Liver (tissue), 9 donors: Measurements from ENCODE around the gene HTR3A. TPM values are rescaled to one million over a fixed set of nuclear protein-coding genes. Genes with fewer than 3 reads are reported as not detected.

Source experiments
- DNase-seq: peaks from one replicate; pipeline ENCODE4 v3.0.0-alpha.2; 2017; ENCODE audit warnings: low spot score
- H3K27ac ChIP-seq, 2 donors: one replicate each; pipeline ENCODE4 v1.7.0; 2013; ENCODE audit warnings: inconsistent platforms in 2 of 2, low read length in 2 of 2, control low read depth in 1 of 2, low read depth in 1 of 2, mild to moderate bottlenecking in 1 of 2
- H3K27me3 ChIP-seq, 4 donors: one replicate each; pipeline versions ENCODE4 v1.6.1 to v1.7.0; 2013; ENCODE audit warnings: low read length in 3 of 4, inconsistent platforms in 1 of 4, mild to moderate bottlenecking in 1 of 4, moderate library complexity in 1 of 4; ENCODE audit not compliant: control insufficient read depth in 4 of 4, insufficient read depth in 4 of 4
- H3K36me3 ChIP-seq, 4 donors: one replicate each; pipeline versions ENCODE4 v1.6.1 to v1.7.0; 2013; ENCODE audit warnings: low read length in 3 of 4, mild to moderate bottlenecking in 3 of 4, low read depth in 1 of 4, moderate library complexity in 1 of 4; ENCODE audit not compliant: control insufficient read depth in 4 of 4, insufficient read depth in 3 of 4
- H3K4me1 ChIP-seq, 4 donors: one replicate each; pipeline versions ENCODE4 v1.6.1 to v1.7.0; 2013; ENCODE audit warnings: low read length in 3 of 4, mild to moderate bottlenecking in 3 of 4, moderate library complexity in 1 of 4; ENCODE audit not compliant: control insufficient read depth in 4 of 4, insufficient read depth in 4 of 4
- H3K4me3 ChIP-seq, 3 donors: one replicate each; pipeline versions ENCODE4 v1.6.1 to v1.7.0; 2013; ENCODE audit warnings: low read length in 3 of 3, control low read depth in 1 of 3, low read depth in 1 of 3, mild to moderate bottlenecking in 1 of 3
- H3K9ac ChIP-seq, 2 donors: one replicate each; pipeline ENCODE4 v1.7.0; 2013; ENCODE audit warnings: low read length in 2 of 2, mild to moderate bottlenecking in 2 of 2, moderate library complexity in 2 of 2, control low read depth in 1 of 2, low read depth in 1 of 2
- H3K9me3 ChIP-seq, 4 donors: one replicate each; pipeline versions ENCODE4 v1.6.1 to v1.7.0; 2013; ENCODE audit warnings: low read length in 3 of 4; ENCODE audit not compliant: control insufficient read depth in 4 of 4
- ATF3 ChIP-seq: IDR thresholded peaks from 2 replicates; pipeline ENCODE4 v1.6.1; 2016; ENCODE audit warnings: antibody characterized with exemption
- EGR1 ChIP-seq, 2 donors: IDR thresholded peaks; 2 replicates each; pipeline ENCODE4 v1.6.1; 2016 to 2018; ENCODE audit warnings: antibody characterized with exemption in 2 of 2, low read depth in 2 of 2
- FOXA2 ChIP-seq: IDR thresholded peaks from 2 replicates; pipeline ENCODE4 v1.6.1; 2016; ENCODE audit warnings: antibody characterized with exemption
- GABPA ChIP-seq, 2 donors: IDR thresholded peaks in 1 of 2; conservative IDR thresholded peaks in 1 of 2; 2 replicates each; pipeline ENCODE4 v1.6.1; 2016; ENCODE audit warnings: antibody characterized with exemption in 2 of 2, mild to moderate bottlenecking in 1 of 2, moderate library complexity in 1 of 2
- HNF4A ChIP-seq, 2 donors: conservative IDR thresholded peaks; 2 replicates each; pipeline ENCODE4 v1.6.1; 2016; ENCODE audit warnings: antibody characterized with exemption in 2 of 2, mild to moderate bottlenecking in 2 of 2
- HNF4G ChIP-seq: IDR thresholded peaks from 2 replicates; pipeline ENCODE4 v1.6.1; 2016; ENCODE audit warnings: antibody characterized with exemption
- JUND ChIP-seq, 2 donors: IDR thresholded peaks; 2 replicates each; pipeline ENCODE4 v1.6.1; 2016; ENCODE audit warnings: antibody characterized with exemption in 2 of 2
- NR2F2 ChIP-seq: IDR thresholded peaks from 2 replicates; pipeline ENCODE4 v1.6.1; 2016; ENCODE audit warnings: antibody characterized with exemption
- RAD21 ChIP-seq, 2 donors: IDR thresholded peaks; 2 replicates each; pipeline ENCODE4 v1.6.1; 2016; ENCODE audit warnings: antibody characterized with exemption in 2 of 2, mild to moderate bottlenecking in 2 of 2
- RXRA ChIP-seq, 2 donors: IDR thresholded peaks; 2 replicates each; pipeline ENCODE4 v1.6.1; 2017 to 2018; ENCODE audit warnings: antibody characterized with exemption in 2 of 2, mild to moderate bottlenecking in 1 of 2
- SP1 ChIP-seq: IDR thresholded peaks from 2 replicates; pipeline ENCODE4 v1.6.1; 2018; ENCODE audit warnings: antibody characterized with exemption, mild to moderate bottlenecking
- TAF1 ChIP-seq: conservative IDR thresholded peaks from 2 replicates; pipeline ENCODE4 v1.6.1; 2016; ENCODE audit warnings: antibody characterized with exemption, mild to moderate bottlenecking
- YY1 ChIP-seq: IDR thresholded peaks from 2 replicates; pipeline ENCODE4 v1.6.1; 2016; ENCODE audit warnings: antibody characterized with exemption, mild to moderate bottlenecking
- ZBTB33 ChIP-seq: IDR thresholded peaks from 2 replicates; pipeline ENCODE4 v1.6.1; 2016; ENCODE audit warnings: antibody characterized with exemption
- WGBS: extraction: QIAGEN DNeasy Blood & Tissue Kit; methylation state at CpG from one replicate; pipeline ENCODE4 v1.1.7; 2013; 5-methylcytosine and 5-hydroxymethylcytosine counted together
- polyA plus RNA-seq, 2 donors: library from polyadenylated mRNA; stranded (reverse) in 1 of 2; unstranded in 1 of 2; fragments of 200-250 nt in 1 of 2; fragments of >200 nt in 1 of 2; fragmentation: Nextera tagmentation in 1 of 2; extraction: Ambion mirVana in 1 of 2; gene quantifications; one replicate each; pipeline versions ENCODE4 v1.2.1 to v1.2.3, GENCODE V29; 2013 to 2015
- total RNA-seq, 2 donors: library from RNA; depleted of rRNA; stranded (reverse); fragments of >200 nt; gene quantifications; one replicate each; pipeline ENCODE4 v1.2.3, GENCODE V29; 2014
- TF ChIP-seq, protein P1 (sequence below): fragments of 150-350 bp; IDR thresholded peaks from 2 replicates; pipeline ENCODE4 v1.5.1; 2017; ENCODE audit warnings: improper control_type of control experiment, low read depth, low read length; ENCODE audit not compliant: missing input control
- donor health status: healthy.
- donor health status: healthy.
- donor health status: healthy.
- donor health status: healthy.
- donor health status: healthy.

HTR3A gene
- total and polyA plus RNA-seq, 4 donors = not detected

DNA sequence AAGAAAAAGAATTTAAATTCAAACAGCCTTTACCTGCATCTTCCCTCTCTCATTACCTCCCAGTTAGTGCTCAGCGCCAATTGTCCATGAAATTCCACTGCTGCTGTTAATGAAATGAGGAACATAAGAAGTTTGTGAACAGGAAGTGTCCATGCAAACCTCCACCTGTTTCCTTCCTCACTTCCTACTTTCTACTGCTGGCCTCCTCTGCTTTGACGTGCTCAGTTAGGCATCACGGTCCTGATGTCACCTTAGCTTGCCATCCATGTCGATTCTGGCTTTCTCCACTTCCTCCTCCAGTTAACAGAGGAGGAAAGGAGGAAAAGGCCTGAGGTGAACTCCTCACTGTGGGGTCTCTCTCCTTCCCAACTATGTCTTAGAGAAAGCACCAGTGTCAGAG is 26.9 kb upstream of the HTR3A start:
- Histone ChIP-seq H3K9ac (no peak overlapping the region), H3K9me3 (no peaks in the 10 kb centered on the region), H3K4me3 (no peak overlapping the region), H3K4me1 (no peaks in the 10 kb centered on the region), H3K36me3 (no peaks in the 10 kb centered on the region), H3K27ac (no peak overlapping the region), H3K27me3 (peaks cover 0 to 6% (median 0%) of the 10 kb centered on the region in 4 donors)
- DNase-seq = no peak
- WGBS = 73% methylated on average over 4 of the region's 4 CpGs
- no peak for TF ChIP-seq EGR1 (IDR thresholded peaks at IDR 0.05; ENCODE audit: low read depth in 2 of 2)
- TF ChIP-seq SP1 = no peak
- TF ChIP-seq ATF3 = no peak
- TF ChIP-seq HNF4G = no peak
- TF ChIP-seq GABPA (IDR thresholded peaks at IDR 0.05 in 1 of 2, conservative IDR thresholded peaks at IDR 0.05 in 1 of 2) = no peak
- no peak for TF ChIP-seq ZBTB33
- no peak for TF ChIP-seq RAD21 (IDR thresholded peaks at IDR 0.05)
- no peak for TF ChIP-seq JUND (IDR thresholded peaks at IDR 0.05)
- TF ChIP-seq TAF1 = no peak
- no peak for TF ChIP-seq RXRA (IDR thresholded peaks at IDR 0.05)
- TF ChIP-seq YY1 = no peak

- WGBS = 76% methylated on average over 4 of the region's 4 CpGs
- TF ChIP-seq SP1 = no peak
- TF ChIP-seq TAF1 = no peak
- no peak for TF ChIP-seq NR2F2
- no peak for TF ChIP-seq HNF4A (conservative IDR thresholded peaks at IDR 0.05)
- TF ChIP-seq EGR1 (IDR thresholded peaks at IDR 0.05; ENCODE audit: low read depth in 2 of 2) = no peak
- TF ChIP-seq ZBTB33 = no peak
- TF ChIP-seq JUND (IDR thresholded peaks at IDR 0.05) = no peak
- Histone ChIP-seq H3K9ac (no peak overlapping the region), H3K27me3 (peaks cover 0 to 6% (median 0%) of the 10 kb centered on the region in 4 donors), H3K9me3 (no peaks in the 10 kb centered on the region), H3K27ac (no peak overlapping the region), H3K4me3 (no peak overlapping the region), H3K36me3 (no peaks in the 10 kb centered on the region), H3K4me1 (no peaks in the 10 kb centered on the region)
- DNase-seq = no peak
These were observed 25.0 kb upstream of the HTR3A start for GRCh38 chr11:113949891-113950290.

DNA sequence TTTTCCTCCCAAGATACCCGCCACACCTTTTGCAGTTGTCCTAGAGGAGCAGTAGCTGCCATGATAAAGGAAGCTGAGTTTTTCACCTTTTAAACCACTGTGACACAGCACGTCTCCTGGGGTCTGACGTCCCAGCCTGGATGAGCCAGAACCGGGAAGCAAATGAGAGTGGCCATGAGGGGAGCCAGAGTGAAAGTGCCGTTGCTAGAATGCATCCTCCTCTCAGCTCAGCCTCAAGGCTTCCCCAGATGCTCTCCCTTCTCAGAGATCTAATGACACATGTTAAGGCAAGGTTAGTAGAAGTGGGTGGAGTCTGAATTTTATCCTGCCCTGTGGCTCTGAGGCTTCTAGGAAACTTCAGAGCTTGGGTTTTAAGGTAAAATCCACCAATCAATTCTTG is 23.4 kb upstream of the HTR3A start:
- 51% methylated on average over 5 of the region's 5 CpGs for WGBS
- Histone ChIP-seq H3K4me1 (no peaks in the 10 kb centered on the region), H3K36me3 (no peaks in the 10 kb centered on the region), H3K27me3 (peaks cover 0 to 6% (median 0%) of the 10 kb centered on the region in 4 donors), H3K4me3 (no peak overlapping the region), H3K9me3 (no peaks in the 10 kb centered on the region), H3K27ac (no peak overlapping the region), H3K9ac (no peak overlapping the region)
- DNase-seq = no peak
- TF ChIP-seq TAF1 (no peak), FOXA2 (no peak), YY1 (no peak), ZBTB33 (no peak), EGR1 (IDR thresholded peaks at IDR 0.05; ENCODE audit: low read depth in 2 of 2) (no peak), GABPA (IDR thresholded peaks at IDR 0.05 in 1 of 2, conservative IDR thresholded peaks at IDR 0.05 in 1 of 2) (no peak), JUND (IDR thresholded peaks at IDR 0.05) (no peak), RXRA (IDR thresholded peaks at IDR 0.05) (no peak)
- TF ChIP-seq, protein P1, sequence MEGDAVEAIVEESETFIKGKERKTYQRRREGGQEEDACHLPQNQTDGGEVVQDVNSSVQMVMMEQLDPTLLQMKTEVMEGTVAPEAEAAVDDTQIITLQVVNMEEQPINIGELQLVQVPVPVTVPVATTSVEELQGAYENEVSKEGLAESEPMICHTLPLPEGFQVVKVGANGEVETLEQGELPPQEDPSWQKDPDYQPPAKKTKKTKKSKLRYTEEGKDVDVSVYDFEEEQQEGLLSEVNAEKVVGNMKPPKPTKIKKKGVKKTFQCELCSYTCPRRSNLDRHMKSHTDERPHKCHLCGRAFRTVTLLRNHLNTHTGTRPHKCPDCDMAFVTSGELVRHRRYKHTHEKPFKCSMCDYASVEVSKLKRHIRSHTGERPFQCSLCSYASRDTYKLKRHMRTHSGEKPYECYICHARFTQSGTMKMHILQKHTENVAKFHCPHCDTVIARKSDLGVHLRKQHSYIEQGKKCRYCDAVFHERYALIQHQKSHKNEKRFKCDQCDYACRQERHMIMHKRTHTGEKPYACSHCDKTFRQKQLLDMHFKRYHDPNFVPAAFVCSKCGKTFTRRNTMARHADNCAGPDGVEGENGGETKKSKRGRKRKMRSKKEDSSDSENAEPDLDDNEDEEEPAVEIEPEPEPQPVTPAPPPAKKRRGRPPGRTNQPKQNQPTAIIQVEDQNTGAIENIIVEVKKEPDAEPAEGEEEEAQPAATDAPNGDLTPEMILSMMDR = no peak
